ENCODE data around the gene DUSP8. TPM values are rescaled to one million over a fixed set of nuclear protein-coding genes. Genes with fewer than 3 reads are reported as not detected.
"Not testable (repeated sequence)": the region's sequence is repeated elsewhere in the genome, so short reads cannot be mapped to it uniquely, and the experiment has no call there.

Gene DUSP8
- total and polyA plus RNA-seq, 9 of the 15 experiments (the other 6 are each of a cell fraction or from before 2014, with no cell fraction given) = 0.14 to 2.0 (median 0.86) TPM; not detected in 2

DNA sequence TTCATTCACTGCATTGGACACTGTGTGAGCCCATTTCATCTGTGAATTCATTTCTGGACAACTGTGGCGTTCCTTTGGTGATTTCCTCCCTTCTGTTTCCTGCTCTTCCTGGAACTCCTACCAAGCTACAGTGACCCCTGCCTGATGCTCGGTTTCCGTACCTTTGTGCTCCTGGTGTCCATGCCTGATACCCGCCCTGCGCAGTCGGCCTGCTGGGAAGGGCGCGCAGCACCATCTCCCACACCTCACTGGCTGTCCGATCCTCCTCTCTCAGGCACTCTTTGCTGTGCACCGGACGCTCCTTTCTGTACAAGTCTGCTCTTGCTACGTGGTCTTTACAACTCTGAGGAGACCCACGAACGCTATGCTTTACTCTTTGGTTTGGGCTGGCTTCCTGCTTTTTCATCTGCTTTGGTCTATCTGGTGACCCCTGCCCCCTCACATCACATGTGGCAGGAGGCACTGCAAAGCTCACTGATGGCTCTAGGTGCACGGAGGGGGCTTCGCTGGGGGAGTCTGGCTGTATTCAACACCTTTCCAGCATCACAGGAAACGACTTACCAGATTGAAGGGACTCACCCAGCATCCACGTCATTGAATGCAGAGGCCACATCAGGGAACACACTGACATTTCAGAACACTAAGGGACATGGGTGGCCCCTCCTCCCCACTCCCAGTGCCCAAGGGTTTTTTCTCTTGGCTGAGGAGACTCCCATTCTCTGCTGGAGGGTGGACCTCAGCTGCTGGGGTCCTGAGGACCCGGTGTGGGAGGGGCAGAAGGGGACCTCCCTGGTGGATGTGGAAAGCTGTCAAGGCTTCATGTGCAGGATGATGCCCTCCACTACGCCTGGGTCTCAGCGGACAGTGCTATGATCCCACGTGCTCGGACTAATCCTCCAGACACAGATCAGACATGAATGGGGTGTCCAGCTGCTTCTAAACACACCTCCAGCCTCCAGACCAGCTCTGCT, 58.5 kb downstream of the DUSP8 start (continued):
- TF ChIP-seq, protein P1, sequence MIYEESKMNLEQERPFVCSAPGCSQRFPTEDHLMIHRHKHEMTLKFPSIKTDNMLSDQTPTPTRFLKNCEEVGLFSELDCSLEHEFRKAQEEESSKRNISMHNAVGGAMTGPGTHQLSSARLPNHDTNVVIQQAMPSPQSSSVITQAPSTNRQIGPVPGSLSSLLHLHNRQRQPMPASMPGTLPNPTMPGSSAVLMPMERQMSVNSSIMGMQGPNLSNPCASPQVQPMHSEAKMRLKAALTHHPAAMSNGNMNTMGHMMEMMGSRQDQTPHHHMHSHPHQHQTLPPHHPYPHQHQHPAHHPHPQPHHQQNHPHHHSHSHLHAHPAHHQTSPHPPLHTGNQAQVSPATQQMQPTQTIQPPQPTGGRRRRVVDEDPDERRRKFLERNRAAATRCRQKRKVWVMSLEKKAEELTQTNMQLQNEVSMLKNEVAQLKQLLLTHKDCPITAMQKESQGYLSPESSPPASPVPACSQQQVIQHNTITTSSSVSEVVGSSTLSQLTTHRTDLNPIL (CRISPR knock-in tag; IDR thresholded peaks at IDR 0.05) = no peak
- TF ChIP-seq HLTF (IDR thresholded peaks at IDR 0.05) = no peak
- TF ChIP-seq CHCHD3 (CRISPR knock-in tag; IDR thresholded peaks at IDR 0.05) = no peak

DNA sequence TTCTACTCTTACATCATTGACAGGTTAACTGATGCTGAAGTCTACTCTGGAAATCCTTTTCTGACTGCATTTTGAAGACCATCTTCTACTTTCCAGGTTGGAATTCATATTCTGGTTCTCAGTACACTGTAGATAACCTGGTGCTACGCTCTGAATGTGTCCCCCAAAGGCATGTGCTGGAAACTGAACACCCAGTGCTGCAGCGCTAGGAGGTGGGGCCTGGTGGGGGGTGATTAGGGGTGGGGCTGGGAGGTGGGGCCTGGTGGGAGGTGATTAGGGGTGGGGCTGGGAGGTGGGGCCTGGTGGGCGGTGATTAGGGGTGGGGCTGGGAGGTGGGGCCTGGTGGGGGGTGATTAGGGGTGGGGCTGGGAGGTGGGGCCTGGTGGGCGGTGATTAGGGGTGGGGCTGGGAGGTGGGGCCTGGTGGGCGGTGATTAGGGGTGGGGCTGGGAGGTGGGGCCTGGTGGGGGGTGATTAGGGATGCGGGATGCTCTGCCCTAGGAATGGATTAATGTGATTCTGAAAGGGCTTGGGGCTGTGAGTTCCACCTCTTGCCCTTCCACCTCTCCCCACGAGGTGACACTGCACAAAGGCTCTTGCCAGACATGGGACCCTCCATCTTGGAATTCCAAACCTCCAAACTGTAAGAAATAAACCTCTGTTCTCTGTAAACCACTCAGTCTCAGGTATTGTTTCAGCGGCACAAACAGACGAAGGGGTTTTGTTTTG, 59.4 kb downstream of the DUSP8 start:
- peaks cover 81% of the 10 kb centered on the region for H4K20me1 ChIP-seq (replicated peaks; ENCODE audit: control insufficient read depth, insufficient read depth, low read length)
- in situ Hi-C loops (cut with MboI); CTCF ChIA-PET (ENCODE audit: low intra/inter-chr PET ratio); H3K27ac ChIP-seq (ENCODE audit: extremely low read depth, low read depth, low read length); H3K36me3 ChIP-seq (ENCODE audit: control insufficient read depth, insufficient read depth, low read length); H3K9ac ChIP-seq (ENCODE audit: insufficient read depth in 1 of 2, low read depth in 2 of 2, low read length in 2 of 2); BruUV-seq (replicated peaks); H2AFZ ChIP-seq (ENCODE audit: low read depth, low read length); H3K9me3 ChIP-seq (replicated peaks; ENCODE audit: control insufficient read depth, insufficient read depth, low read depth, low read length); H3K27me3 ChIP-seq (ENCODE audit: control insufficient read depth in 2 of 2, insufficient read depth in 2 of 2, low read length in 2 of 2); POLR2A ChIA-PET; intact Hi-C loops (cut with micrococcal nuclease); H3K4me3 ChIP-seq: not testable (repeated sequence)
- peaks cover 14% of the 10 kb centered on the region for H3K79me2 ChIP-seq (ENCODE audit: control insufficient read depth, insufficient read depth, low read length)
- peaks cover 13% of the 10 kb centered on the region for H3K9me1 ChIP-seq (ENCODE audit: control insufficient read depth, insufficient read depth, low read length)
- H3K4me1 ChIP-seq (replicated peaks in 1 of 2; ENCODE audit: control insufficient read depth in 2 of 2, insufficient read depth in 2 of 2, low read length in 2 of 2) = peaks cover 9 to 49% of the 10 kb centered on the region in 2 experiments
- peak; percentile 73 for FAIRE-seq
- WGBS (ENCODE audit: insufficient coverage, low coverage, missing lambda C conversion rate) = 21% methylated on average over 6 of the region's 9 CpGs
- TF ChIP-seq SP1 (CRISPR knock-in tag; IDR thresholded peaks at IDR 0.05) (0 out of 2 replicates have a peak, but pooled peaks have one; percentile 46), YY1 (IDR thresholded peaks at IDR 0.05; ENCODE audit: borderline replicate concordance in 1 of 3, control insufficient read depth in 1 of 3, extremely low read depth in 1 of 3, insufficient read depth in 3 of 3, insufficient read length in 1 of 3, insufficient replicate concordance in 2 of 3, low read depth in 1 of 3, low read length in 2 of 3) (peak in 1 of 3 experiments; percentile 62)
- TF ChIP-seq, protein P2, sequence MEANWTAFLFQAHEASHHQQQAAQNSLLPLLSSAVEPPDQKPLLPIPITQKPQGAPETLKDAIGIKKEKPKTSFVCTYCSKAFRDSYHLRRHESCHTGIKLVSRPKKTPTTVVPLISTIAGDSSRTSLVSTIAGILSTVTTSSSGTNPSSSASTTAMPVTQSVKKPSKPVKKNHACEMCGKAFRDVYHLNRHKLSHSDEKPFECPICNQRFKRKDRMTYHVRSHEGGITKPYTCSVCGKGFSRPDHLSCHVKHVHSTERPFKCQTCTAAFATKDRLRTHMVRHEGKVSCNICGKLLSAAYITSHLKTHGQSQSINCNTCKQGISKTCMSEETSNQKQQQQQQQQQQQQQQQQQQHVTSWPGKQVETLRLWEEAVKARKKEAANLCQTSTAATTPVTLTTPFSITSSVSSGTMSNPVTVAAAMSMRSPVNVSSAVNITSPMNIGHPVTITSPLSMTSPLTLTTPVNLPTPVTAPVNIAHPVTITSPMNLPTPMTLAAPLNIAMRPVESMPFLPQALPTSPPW (CRISPR knock-in tag; IDR thresholded peaks at IDR 0.05) = peak; percentile 76
- TF ChIP-seq, protein P3, sequence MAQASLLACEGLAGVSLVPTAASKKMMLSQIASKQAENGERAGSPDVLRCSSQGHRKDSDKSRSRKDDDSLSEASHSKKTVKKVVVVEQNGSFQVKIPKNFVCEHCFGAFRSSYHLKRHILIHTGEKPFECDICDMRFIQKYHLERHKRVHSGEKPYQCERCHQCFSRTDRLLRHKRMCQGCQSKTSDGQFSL (CRISPR knock-in tag; IDR thresholded peaks at IDR 0.05) = peak; percentile 44; the same call in 1 of the 2 replicates
- TF ChIP-seq, protein P3 (tag; IDR thresholded peaks at IDR 0.05) = peak in 1 of 2 experiments; percentile 85; a peak in 2 of 4 replicates
- peak; percentile 64 to 87 (median 85) for DNase-seq (ENCODE audit: extremely low read depth in 1 of 4, low spot score in 3 of 4)
- peak; percentile 80 for ATAC-seq
- 0 out of 2 replicates have a peak overlapping the region, but pooled peaks have one; percentile 25 for H3K4me2 ChIP-seq (ENCODE audit: insufficient read depth, low read length)
